Measurements from ENCODE around the gene DBNDD1.

DNA sequence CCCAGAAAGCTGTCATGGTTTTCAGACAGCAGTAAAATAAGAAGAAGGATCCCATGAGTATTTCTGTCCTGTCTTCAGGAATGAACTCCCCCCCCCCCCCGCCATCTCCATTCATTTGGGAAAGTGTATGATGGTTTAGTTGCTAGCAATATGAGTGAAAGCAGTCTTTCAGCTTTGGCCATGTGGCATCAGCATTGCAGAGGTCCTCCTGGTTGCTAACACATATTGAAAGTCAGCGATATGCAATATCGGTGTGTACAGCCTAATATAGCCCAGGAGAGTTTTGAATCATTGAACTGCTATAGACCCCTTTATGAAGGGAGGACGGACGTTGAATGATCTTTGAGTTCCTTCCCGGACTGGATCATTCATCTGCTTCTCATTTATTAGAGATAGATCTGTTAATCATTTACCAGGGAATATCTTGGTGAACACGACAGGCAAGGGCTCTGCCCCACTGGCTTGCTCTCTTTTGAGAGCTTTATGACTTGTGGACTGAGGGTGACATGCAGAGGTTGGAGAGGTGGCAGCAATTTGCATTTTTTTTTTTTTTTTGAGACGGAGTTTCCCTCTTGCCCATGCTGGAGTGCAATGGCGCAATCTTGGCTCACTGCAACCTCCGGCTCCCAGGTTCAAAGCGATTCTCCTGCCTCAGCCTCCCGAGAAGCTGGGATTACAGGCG lies 45.5 kb downstream of the DBNDD1 start:
- TF ChIP-seq EP300 (IDR thresholded peaks at IDR 0.05; ENCODE audit: borderline replicate concordance) (no peak), YY1 (IDR thresholded peaks at IDR 0.05; ENCODE audit: low read depth) (no peak), NFIC (IDR thresholded peaks at IDR 0.05) (no peak), TAF1 (IDR thresholded peaks at IDR 0.05; ENCODE audit: low read depth) (no peak), FOXM1 (IDR thresholded peaks at IDR 0.05; ENCODE audit: borderline replicate concordance, low read depth) (no peak), TCF12 (IDR thresholded peaks at IDR 0.05; ENCODE audit: low read depth) (no peak), CEBPB (IDR thresholded peaks at IDR 0.05) (no peak), EGR1 (IDR thresholded peaks at IDR 0.05) (no peak), TEAD4 (IDR thresholded peaks at IDR 0.05) (no peak), RAD21 (IDR thresholded peaks at IDR 0.05; ENCODE audit: low read depth) (no peak), USF1 (IDR thresholded peaks at IDR 0.05) (no peak)
- TF ChIP-seq, protein P1, sequence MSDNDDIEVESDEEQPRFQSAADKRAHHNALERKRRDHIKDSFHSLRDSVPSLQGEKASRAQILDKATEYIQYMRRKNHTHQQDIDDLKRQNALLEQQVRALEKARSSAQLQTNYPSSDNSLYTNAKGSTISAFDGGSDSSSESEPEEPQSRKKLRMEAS (IDR thresholded peaks at IDR 0.05): no peak

Data from Ishikawa (cell line).